ENCODE measurements around the gene STX5. TPM values are rescaled to one million over a fixed set of nuclear protein-coding genes. Genes with fewer than 3 reads are reported as not detected.

Gene STX5
- total and polyA plus RNA-seq, 10 of the 15 experiments (the other 5 are each of a cell fraction or from before 2014, with no cell fraction given), result 3.8 to 35.4 (median 27.4) TPM

- TF ChIP-seq CHD1 (IDR thresholded peaks at IDR 0.05; ENCODE audit: low read depth, low read length) (no peak), SRF (IDR thresholded peaks at IDR 0.05; ENCODE audit: low read depth in 2 of 2, low read length in 2 of 2) (no peak), FOXK2 (IDR thresholded peaks at IDR 0.05) (peak; percentile 85), TARDBP (IDR thresholded peaks at IDR 0.05; ENCODE audit: borderline replicate concordance) (no peak), CHD4 (IDR thresholded peaks at IDR 0.05) (no peak), ETV6 (conservative IDR thresholded peaks at IDR 0.05 in 1 of 2, IDR thresholded peaks at IDR 0.05 in 1 of 2; ENCODE audit: borderline replicate concordance in 1 of 2, low read depth in 1 of 2) (no peak), IKZF2 (IDR thresholded peaks at IDR 0.05) (no peak), MYB (IDR thresholded peaks at IDR 0.05; ENCODE audit: borderline replicate concordance, low read depth, low read length) (no peak), STAT1 (conservative IDR thresholded peaks at IDR 0.05) (peak; percentile 41; the same call in 1 of the 2 replicates), USF1 (IDR thresholded peaks at IDR 0.05; ENCODE audit: borderline replicate concordance, extremely low read length, insufficient read depth, low read depth, low read length) (peak; percentile 52), NFXL1 (IDR thresholded peaks at IDR 0.05; ENCODE audit: borderline replicate concordance) (no peak), RCOR1 (conservative IDR thresholded peaks at IDR 0.05; ENCODE audit: low read depth, low read length) (no peak), SUPT20H (IDR thresholded peaks at IDR 0.05; ENCODE audit: borderline replicate concordance, control insufficient read depth, low read depth, low read length) (no peak), YBX1 (IDR thresholded peaks at IDR 0.05) (no peak), E4F1 (IDR thresholded peaks at IDR 0.05; ENCODE audit: borderline replicate concordance, partially characterized antibody) (peak; percentile 66), ZBED1 (IDR thresholded peaks at IDR 0.05; ENCODE audit: borderline replicate concordance) (no peak), KDM1A (IDR thresholded peaks at IDR 0.05; ENCODE audit: borderline replicate concordance) (no peak), NBN (IDR thresholded peaks at IDR 0.05) (peak; percentile 96), MXI1 (IDR thresholded peaks at IDR 0.05; ENCODE audit: low read depth, low read length) (no peak), TCF12 (IDR thresholded peaks at IDR 0.05; ENCODE audit: low read depth, low read length) (peak; percentile 14; the same call in 1 of the 2 replicates), PAX5 (IDR thresholded peaks at IDR 0.05; ENCODE audit: borderline replicate concordance, low read depth, low read length) (peak; percentile 71; the same call in 1 of the 2 replicates), SMAD5 (IDR thresholded peaks at IDR 0.05; ENCODE audit: low read depth) (peak; percentile 34; the same call in 1 of the 2 replicates), NFYB (IDR thresholded peaks at IDR 0.05; ENCODE audit: insufficient read depth, low read depth, low read length) (peak; percentile 95), CREB1 (IDR thresholded peaks at IDR 0.05; ENCODE audit: low read depth) (peak; percentile 96), NR2C2 (IDR thresholded peaks at IDR 0.05; ENCODE audit: borderline replicate concordance, control insufficient read depth, insufficient read length, low read depth) (no peak), RBBP5 (conservative IDR thresholded peaks at IDR 0.05) (no peak), HDGF (IDR thresholded peaks at IDR 0.05) (peak; percentile 98), FOXM1 (IDR thresholded peaks at IDR 0.05; ENCODE audit: low read depth, low read length) (no peak), E2F4 (IDR thresholded peaks at IDR 0.05; ENCODE audit: low read depth, low read length) (no peak)
Observed at GRCh38 chr11:62831520-62832335, at the start of gene STX5 (continued).
